DMS 273 (cell line): Measurements from ENCODE around the gene TBL1X.
"Not testable (repeated sequence)": the region's sequence is repeated elsewhere in the genome, so short reads cannot be mapped to it uniquely, and the experiment has no call there.

ENCODE experiments used
- DNase-seq: peaks from one replicate; lab custom pipeline; 2025; ENCODE audit not compliant: unreplicated experiment; lab: John Stamatoyannopoulos, UW

The TBL1X gene

GRCh38 chrX:9533611-9534010 is 68.8 kb downstream of the TBL1X start:
- DNase-seq, result no peak

GRCh38 chrX:9534686-9535085 is 69.8 kb downstream of the TBL1X start:
- no peak for DNase-seq

- peak; percentile 26 for DNase-seq
Observed at GRCh38 chrX:9535101-9535500, 70.2 kb downstream of the TBL1X start.

GRCh38 chrX:9536156-9536555 is 71.3 kb downstream of the TBL1X start:
- not testable (repeated sequence) for DNase-seq

GRCh38 chrX:9537781-9538180 is 72.9 kb downstream of the TBL1X start:
- no peak for DNase-seq

GRCh38 chrX:9538544-9539045 is 73.7 kb downstream of the TBL1X start:
- DNase-seq, result peak; percentile 97

- DNase-seq, result no peak
Observed at GRCh38 chrX:9539605-9540387, 74.9 kb downstream of the TBL1X start.

- DNase-seq, result no peak
Observed at GRCh38 chrX:9542106-9542760, 77.4 kb downstream of the TBL1X start.

GRCh38 chrX:9542761-9543111 is 77.9 kb downstream of the TBL1X start:
- DNase-seq, result no peak

GRCh38 chrX:9555354-9555753 is 90.5 kb downstream of the TBL1X start:
- DNase-seq, result no peak

- no peak for DNase-seq
Observed at GRCh38 chrX:9557091-9557490, 92.2 kb downstream of the TBL1X start.

GRCh38 chrX:9557521-9557920 is 92.7 kb downstream of the TBL1X start:
- DNase-seq, result no peak

GRCh38 chrX:9558615-9559014 is 93.8 kb downstream of the TBL1X start:
- no peak for DNase-seq

GRCh38 chrX:9560219-9560618 is 95.4 kb downstream of the TBL1X start:
- DNase-seq, result no peak

- DNase-seq, result no peak
Observed at GRCh38 chrX:9561199-9561598, 96.3 kb downstream of the TBL1X start.

- no peak for DNase-seq
Observed at GRCh38 chrX:9562851-9563250, 98.0 kb downstream of the TBL1X start.

GRCh38 chrX:9566150-9566621 is 101.3 kb downstream of the TBL1X start:
- peak; percentile 58 for DNase-seq

GRCh38 chrX:9569876-9570301 is 105.0 kb downstream of the TBL1X start:
- DNase-seq, result no peak

GRCh38 chrX:9573282-9574106 is 108.6 kb downstream of the TBL1X start:
- DNase-seq, result peak; percentile 61

- DNase-seq, result no peak
Observed at GRCh38 chrX:9576059-9576458, 111.2 kb downstream of the TBL1X start.

- DNase-seq, result no peak
Observed at GRCh38 chrX:9577555-9577954, 112.7 kb downstream of the TBL1X start.
